ENCODE data around the gene IRS2. TPM values are rescaled to one million over a fixed set of nuclear protein-coding genes. Genes with fewer than 3 reads are reported as not detected.

IRS2 gene
- total and polyA plus RNA-seq, 9 donors = 14.6 to 40.9 (median 26.6) TPM

- no peaks in the 10 kb centered on the region for H3K4me1 ChIP-seq (ENCODE audit: insufficient read depth)
- no peaks in the 10 kb centered on the region for H3K27me3 ChIP-seq
- no peak overlapping the region for H3K27ac ChIP-seq
- H3K9me3 ChIP-seq = no peaks in the 10 kb centered on the region
- TF ChIP-seq POLR2A (IDR thresholded peaks at IDR 0.05) (no peak), CTCF (IDR thresholded peaks at IDR 0.05) (no peak), EP300 (IDR thresholded peaks at IDR 0.05) (no peak)
- no peaks in the 10 kb centered on the region for H3K36me3 ChIP-seq
- no peak for DNase-seq
- intact Hi-C loops (cut with DNase I) = no loop called here
- 82 to 88% (median 85%) methylated on average over 14 of the region's 14 CpGs for WGBS, 3 donors
- no peak overlapping the region for H3K4me3 ChIP-seq
Observed at GRCh38 chr13:109707742-109708617, 78.4 kb downstream of the IRS2 start.

GRCh38 chr13:109707044-109707741, 79.2 kb downstream of the IRS2 start:
- Histone ChIP-seq H3K27ac (no peak overlapping the region), H3K9me3 (no peaks in the 10 kb centered on the region), H3K4me3 (no peak overlapping the region), H3K27me3 (no peaks in the 10 kb centered on the region), H3K36me3 (no peaks in the 10 kb centered on the region), H3K4me1 (ENCODE audit: insufficient read depth) (no peaks in the 10 kb centered on the region)
- WGBS, 3 donors = 83 to 92% (median 85%) methylated on average over 15 of the region's 15 CpGs
- DNase-seq = no peak
- intact Hi-C loops (cut with DNase I) = no loop called here
- TF ChIP-seq POLR2A (IDR thresholded peaks at IDR 0.05) = no peak
- TF ChIP-seq EP300 (IDR thresholded peaks at IDR 0.05) = no peak
- TF ChIP-seq CTCF (IDR thresholded peaks at IDR 0.05) = no peak

GRCh38 chr13:109706015-109706715, 80.2 kb downstream of the IRS2 start:
- no peaks in the 10 kb centered on the region for H3K36me3 ChIP-seq
- H3K9me3 ChIP-seq = no peaks in the 10 kb centered on the region
- no peaks in the 10 kb centered on the region for H3K4me1 ChIP-seq (ENCODE audit: insufficient read depth)
- intact Hi-C loops (cut with DNase I) = no loop called here
- H3K4me3 ChIP-seq = no peak overlapping the region
- no peak overlapping the region for H3K27ac ChIP-seq
- DNase-seq = no peak
- TF ChIP-seq CTCF (IDR thresholded peaks at IDR 0.05) (no peak), EP300 (IDR thresholded peaks at IDR 0.05) (no peak)
- no peaks in the 10 kb centered on the region for H3K27me3 ChIP-seq
- 90 to 93% (median 92%) methylated on average over 12 of the region's 12 CpGs for WGBS, 3 donors

DNA sequence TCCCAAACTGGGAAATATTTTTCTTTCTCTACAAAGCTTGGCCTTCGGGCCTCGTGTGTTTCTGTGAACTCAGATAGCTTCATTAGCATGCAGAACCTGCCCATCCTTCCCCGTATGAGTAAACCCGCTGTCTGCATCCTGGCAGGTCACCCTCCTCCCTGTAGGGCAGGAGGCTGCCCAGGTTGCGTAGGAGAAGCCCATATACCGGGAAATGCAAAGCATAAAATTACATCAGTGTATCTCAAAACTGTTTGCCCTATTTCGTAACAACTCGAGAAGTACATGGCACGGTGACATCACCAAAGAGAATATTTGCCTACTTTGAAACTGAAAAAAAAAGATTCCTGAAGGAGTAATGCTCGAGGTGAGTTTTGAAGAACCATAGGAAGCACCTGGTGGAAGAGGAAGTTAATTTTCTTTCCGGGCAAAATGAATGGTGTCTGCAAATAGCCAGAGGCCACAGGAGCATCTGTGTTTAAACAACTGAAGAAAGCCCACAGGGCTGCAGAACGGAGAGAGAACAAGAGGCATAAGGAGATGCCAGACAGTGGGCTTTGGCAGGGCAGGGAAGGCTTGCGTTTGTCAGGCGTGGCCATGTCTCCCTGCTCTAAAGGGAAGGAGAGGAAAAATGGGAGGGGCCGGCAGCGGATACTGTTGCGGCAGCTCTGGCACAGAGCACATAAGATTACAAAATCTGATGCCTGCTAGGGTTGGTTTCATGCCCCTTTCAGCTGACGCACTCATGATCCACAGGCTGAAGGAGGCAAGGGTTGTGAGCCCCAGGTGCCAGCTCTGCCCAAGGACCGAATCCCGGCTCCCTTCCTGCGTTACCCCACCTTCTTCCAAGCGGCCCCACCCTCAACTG, 81.4 kb downstream of the IRS2 start:
- H3K27me3 ChIP-seq = no peaks in the 10 kb centered on the region

More for the DNA sequence above, 81.4 kb downstream of the IRS2 start:
- no peak for TF ChIP-seq CTCF (IDR thresholded peaks at IDR 0.05)
- TF ChIP-seq POLR2A (IDR thresholded peaks at IDR 0.05) = no peak
- Histone ChIP-seq H3K27ac (no peak overlapping the region), H3K4me3 (no peak overlapping the region), H3K36me3 (no peaks in the 10 kb centered on the region), H3K4me1 (ENCODE audit: insufficient read depth) (no peaks in the 10 kb centered on the region), H3K9me3 (no peaks in the 10 kb centered on the region)
- intact Hi-C loops (cut with DNase I) = no loop called here
- no peak for DNase-seq
- 68 to 78% (median 68%) methylated on average over 22 of the region's 22 CpGs for WGBS, 3 donors
